Central memory CD4-positive, alpha-beta T cell (primary cell): Measurements from ENCODE around the gene CRHR2.

Experiments
- DNase-seq: peaks from one replicate; pipeline ENCODE4 v3.0.0; 2022

Gene CRHR2

DNA sequence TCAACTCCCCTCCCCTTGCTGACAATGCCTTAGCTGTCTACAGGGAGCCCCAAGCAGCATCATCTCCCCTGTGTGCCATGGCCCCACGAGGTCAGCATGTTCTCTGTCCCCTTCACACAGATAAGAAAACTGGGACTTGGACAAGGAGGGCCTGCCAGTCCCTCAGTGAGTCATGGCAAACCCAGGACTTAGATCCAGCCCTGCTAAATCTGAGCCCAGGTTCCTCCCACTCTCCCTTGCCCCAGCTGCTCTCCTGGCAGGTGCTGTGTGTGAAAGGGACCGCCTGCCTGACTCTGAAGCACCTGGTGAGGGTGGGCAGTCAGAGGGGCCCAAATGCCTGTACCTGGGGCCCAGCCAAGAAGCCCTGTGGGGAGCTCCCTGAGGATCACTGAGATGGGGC is 7.4 kb downstream of the CRHR2 start:
- DNase-seq: no peak

DNA sequence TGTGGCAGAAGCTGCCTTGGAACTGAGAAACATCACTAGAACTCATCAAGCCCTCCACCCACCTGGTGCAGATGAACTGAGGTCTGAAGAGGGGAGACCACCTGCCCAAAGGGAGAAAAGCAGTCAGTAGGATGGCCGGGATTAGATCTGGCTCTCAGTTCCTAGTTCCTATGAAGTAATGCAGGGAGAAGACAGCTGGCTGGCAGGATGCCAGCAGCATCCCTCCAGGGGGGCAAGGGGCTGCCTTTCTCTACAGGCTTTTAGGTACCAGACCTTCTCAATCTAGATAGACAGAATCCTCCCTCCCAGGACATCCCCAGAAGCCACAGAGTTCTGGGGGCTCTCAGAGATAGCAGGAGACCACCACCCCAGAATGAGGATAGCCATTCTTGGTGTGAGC is 7.8 kb downstream of the CRHR2 start:
- DNase-seq: no peak

DNA sequence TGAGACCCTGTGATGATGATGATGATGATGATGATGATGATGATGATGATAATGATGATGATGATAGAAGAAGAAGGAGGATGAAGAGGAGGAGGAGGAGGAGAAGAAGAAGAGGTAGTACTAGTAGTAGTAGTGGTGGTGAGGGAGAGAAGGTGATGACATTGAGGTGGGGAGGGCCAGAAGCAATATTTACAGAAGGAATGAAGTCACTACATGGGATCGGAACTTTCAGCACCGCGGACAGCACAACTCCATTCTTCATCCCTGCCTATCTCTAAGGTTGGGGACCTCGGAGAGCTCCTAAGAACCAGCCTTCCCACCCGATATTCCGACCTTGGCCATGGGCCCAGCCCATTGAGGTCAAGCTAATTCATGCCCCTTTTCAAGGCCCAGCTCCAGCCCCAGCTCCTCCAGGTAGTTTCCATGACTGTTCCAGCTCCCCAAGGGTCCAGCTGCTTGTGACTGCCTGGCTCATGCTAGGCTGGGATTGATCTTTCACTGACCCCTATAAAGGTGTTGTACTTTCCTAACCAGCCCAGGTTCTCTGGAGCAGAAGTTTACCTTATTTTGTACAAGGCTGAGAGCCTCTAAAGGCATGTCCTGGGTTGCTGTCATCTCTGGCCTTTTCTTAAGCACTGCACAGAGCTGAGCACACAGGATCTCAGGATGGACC is 10.3 kb downstream of the CRHR2 start:
- DNase-seq: no peak

DNA sequence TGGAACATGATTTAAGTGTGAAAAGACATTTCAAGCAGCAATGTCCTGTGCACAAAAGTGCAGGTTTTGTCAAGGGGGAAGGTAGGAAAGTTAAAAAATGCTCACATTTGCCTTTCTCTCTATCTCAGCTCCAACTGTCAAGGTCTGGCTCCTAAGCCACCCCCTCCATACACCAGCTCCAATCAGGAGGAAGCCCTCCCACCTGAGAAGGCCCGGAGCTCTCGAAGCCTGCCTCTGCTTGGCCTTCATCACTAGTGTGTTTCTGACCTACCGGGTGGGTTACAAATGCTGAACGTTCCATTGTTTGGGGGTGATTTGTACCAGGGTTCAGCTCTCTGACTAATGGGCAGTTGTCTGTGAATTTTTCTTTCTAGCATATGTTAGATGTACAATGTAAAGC is 14.2 kb downstream of the CRHR2 start:
- no peak for DNase-seq

DNA sequence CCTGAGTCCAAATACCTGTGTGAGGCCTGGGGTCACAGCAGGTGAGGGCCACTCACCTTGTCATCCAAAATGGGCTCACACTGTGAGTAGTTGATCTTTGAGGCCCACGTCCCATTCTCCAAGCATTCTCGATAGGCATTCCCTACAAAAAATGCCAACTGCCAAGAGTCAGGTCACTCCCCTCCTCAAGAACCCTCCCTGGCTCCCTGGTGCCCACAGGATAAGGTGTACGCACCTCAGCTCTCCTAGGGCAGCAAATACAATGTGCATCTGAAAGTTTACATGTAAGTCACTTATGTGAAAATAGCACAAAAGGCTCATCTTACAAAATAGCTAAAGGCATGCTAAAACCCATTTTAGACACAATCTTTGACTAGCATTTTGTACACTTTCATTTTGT is 15.1 kb downstream of the CRHR2 start:
- DNase-seq: no peak

DNA sequence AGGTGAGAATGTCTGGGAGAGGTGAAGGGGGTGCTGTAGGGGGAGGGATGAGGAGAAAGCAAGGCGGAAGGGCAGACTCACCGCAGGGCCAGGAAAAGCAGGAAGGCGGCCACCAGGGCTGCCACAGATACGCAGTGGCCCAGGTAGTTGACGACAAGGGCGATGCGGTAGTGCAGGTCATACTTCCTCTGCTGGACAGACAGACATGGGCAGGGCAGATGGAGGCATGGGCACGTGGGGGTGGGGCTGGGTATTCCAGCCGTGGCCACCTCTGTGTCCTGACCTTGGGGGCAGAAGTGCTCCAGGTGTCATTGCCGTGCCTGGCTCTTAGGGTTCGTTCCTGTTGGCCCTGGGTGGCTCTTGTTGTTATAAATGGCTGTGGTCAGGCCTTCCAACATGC is 16.8 kb downstream of the CRHR2 start:
- DNase-seq: no peak

DNA sequence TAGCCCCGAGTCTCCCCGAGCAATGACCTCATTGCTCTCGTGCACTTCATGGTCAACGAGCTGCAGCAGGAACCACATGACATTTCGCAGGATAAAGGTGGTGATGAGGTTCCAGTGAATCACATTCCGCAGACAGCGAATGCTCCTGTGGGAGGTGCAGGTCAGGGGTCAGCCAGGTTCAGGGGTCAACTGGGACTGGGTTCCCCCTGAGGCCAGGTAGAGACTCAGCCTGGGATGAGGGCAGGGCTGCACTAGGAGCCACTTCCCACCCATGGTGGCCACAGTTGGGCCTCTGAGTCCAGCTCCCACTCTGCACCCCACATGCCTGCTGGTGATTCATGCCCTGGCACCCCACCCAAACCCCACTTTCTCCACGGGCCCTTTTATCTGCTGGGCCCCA is 17.2 kb downstream of the CRHR2 start:
- DNase-seq: no peak

DNA sequence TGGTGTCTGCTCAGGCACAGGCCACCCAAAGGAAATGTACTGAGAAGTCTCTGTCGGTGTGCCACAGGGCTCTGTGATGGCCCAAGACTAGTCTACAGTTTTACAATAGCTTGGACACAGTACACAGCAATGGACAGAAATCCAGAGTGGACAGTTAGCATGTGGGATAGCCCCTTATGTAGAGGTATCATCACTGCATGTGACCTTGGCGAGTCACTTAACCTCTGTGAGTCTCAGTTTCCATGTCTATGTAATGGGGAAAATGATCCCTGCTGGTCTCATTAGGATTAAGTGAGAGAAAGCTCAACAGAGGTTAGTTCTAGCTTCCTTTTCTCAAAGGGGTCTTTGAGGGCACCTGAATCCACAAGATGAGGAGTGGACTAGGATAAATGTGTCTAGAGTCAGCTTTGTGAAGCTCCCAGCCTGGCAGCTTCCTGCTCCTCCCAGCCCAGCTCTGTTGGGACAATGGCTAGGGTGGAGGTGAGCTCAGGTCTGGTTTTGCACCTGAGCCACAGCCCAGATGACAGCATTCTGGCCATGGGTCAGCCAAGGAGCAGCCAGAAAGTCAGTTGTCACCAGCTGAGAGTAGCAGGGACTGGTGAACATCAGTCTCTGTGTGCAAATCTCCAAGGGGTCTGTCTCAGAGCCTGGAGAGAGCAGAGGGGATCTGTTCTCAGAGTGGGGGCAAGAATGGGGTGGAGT is 17.9 kb downstream of the CRHR2 start:
- no peak for DNase-seq

DNA sequence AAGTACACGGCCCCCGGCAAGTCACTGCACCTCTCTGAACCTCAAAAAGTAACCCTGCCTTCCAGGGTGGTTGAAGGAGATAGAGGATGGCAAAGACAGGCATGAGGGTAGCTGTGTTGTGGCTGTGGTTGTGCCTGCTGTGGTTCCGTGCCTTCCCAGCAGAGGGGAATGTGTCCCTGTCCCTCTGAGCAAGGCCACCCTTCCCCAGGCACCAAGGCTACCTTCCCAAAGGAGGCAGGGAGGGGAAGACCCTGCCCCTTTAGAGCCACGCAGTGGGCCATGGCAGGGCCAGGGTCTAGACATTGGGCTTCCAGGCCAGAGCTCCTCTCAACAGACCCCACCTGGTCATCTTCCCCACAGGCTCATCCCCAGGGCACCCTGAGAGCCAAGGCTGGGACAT is 18.8 kb downstream of the CRHR2 start:
- no peak for DNase-seq

DNA sequence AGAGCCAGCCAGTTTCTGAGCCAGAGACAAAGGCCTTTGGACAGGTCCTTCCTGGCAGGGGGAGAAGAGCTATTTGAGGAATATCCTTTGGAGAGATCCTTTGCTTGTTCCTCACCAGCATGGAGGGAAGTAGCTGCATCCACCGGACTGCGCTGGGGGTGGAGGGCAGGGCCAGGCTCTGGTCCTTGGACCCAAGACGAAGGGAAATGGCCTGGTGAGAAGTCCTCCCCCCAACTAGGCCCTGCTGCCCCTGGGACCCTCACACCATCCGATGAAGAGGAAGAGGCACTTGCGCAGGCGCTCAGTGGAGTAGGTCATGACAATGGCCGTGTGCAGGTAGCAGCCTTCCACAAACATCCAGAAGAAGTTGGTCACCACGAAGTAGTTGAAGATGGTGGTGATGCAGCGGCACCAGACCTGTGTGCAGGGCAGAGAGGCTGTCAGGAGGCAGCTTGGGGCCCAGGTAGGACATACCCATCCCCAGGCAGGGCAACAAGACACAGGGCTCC is 19.8 kb downstream of the CRHR2 start:
- no peak for DNase-seq

DNA sequence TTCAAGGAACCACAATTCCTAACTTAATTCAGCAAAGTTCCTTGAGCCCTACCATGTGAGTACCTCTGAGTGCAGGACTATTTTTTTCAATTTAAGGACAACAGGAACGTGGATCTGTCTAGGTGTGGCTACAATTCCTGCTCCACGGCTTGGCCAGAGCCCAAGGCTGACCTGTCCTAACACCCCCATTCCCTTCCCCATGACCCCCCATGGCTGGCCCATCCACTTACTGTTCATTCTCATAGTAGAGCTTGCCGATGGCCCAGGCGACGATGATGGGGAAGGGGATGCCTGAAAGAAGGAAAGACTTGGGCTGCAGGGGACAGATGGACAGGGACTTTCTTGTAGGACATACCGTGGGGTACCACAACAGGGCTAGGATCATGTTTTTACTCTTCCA is 20.3 kb downstream of the CRHR2 start:
- DNase-seq: no peak

DNA sequence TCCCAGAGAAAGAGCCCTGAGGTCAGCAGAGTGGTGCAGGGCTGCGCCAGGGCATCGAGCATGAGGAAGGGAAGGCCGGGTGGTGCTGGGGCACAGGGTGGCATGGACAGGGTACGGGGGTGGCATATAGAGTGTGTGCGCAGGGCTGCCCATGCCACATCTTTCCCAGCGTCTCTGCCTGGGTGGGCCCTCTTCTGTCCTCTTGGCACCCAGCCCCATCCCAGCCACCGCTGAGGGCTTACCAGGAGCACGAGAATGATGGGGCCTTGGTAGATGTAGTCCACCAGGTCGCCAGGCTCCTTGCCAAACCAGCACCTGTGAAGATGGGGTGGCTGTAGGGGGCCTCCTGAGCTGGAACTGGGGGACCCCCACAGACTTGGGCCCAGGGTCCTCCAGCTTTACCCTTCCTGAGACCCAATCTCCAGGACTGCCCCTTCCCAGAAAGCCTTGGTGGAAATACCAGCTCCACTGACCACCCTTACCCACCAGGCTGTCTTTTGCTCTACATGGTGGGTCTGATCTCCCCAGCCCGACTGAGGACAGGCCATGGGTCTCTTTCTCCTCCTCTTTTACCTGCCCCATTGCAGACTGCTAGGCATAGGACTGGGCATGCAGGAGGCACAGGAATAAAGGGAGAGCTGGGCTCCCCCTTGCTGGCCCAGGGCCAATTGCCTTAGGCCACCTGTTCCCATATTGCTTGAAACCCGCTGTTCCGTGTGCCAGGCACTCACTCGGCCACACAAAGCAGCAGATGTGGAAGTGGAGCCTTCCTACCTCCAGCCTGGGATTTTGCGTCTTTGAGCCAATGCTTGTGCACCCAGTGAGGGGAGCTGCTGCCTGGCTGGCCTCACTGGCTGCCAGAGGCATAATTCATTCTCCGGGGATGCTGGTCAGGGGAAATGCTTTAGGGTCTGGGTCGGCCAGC is 21.7 kb downstream of the CRHR2 start:
- DNase-seq: no peak

DNA sequence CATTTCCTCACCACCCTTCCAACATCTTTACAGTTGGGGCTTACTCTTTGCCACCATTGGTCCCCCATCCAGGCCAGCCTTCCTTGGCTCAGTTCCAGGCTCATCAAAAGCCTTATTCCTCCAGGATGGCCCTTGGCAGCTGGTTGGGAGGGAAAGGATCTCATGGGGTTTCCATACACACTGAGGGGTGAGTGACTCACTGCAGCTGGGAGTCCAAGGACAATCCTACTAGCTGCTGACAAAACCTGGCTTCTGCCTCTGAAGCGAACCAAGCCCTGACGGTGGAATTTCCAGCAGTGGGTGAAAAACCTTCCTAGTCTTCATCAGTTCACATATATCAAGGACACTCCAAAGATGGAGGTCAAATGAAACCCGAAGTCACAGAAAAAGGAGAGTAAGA is 22.9 kb downstream of the CRHR2 start:
- DNase-seq: no peak

DNA sequence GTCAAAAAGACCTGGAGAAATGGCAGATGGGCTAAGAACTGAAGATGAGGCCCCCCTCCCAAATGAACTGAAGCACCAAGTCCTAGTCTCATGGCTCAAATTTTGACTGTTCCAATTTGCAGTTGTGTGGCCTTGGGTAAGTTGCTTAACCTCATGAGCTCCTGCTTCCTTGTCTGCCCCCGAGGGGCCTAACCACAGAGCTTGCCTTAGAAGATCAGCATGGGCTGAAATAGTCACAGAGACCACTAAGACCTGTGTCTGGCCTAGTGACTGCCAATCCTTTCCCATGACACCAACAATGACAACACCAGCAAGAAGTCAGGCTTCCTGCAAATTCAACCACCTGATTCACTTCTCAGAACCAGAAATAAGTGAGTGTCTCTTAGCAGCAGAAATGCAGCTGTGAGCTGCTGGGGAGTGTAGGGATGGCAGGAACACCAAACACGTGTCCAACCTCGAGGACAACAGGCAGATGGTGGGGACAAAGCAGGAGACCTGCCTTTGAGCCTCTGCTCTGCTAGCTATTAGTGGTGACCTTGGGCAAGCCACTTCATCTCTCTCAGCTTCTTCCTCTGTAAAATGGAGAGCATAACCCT is 23.7 kb downstream of the CRHR2 start:
- no peak for DNase-seq

DNA sequence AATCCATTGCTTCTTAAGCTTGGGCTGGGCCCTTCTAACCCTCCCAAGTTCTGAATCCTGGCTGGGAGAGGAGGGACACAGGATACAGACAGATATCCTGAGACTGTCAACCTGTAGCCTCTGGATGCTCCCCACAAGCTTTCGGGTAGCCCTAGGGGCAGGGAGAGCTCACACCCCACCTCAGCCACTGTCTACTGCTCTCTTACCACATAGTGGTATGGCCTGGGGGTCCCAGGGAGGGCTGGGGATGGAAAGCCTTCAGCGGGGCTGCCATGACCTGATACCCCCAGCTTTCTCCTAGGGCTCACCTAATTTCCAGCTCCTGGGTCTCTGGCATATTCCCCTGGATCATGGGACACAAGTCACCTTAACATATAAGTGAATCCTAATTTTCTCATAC is 25.1 kb downstream of the CRHR2 start:
- no peak for DNase-seq

DNA sequence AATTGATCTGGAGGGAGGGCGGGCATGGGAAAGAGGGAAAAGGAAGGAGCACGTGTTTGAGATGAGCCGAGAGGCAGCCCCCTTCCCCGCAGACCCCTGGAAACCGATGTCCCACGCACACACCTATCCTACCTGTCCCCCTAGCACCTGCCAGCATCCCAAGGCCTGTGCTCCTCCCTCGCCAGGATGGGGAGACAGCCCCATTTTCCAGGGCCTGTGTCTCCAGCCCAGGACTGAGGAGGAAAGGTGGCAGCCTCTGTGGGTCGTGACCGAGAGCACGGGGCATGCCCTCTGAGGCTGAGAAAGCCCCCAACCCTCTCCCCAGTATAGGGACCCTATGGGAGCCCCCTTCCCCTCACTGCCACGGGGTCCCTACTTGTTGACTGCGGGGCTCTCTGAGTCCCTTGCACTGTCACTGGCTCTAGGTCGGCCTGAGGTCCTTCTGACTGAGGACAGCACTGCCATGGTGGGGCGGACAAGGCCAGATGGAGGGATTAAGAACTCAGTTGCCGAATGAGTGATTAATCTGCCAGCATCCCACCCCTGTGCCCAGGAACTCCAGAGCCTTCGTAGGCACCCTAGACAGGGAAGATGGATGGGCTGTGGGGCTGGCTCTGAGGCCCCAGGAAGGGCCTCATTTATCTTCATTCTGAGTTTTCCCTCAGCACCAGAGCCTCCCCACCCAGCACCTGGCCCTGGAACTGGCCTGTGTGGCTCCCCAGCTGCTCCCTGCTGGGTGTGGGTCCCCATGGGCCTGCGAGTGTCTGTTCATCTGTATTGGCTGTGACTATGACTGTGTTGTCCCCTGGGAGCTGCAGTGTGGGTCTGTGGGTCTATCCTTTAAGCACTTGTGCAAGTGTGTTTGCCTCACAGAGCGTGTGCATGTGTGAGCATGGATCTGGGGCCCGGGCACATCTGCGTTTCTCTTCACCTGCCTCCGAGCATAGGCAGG is 26.0 kb downstream of the CRHR2 start:
- DNase-seq: no peak

DNA sequence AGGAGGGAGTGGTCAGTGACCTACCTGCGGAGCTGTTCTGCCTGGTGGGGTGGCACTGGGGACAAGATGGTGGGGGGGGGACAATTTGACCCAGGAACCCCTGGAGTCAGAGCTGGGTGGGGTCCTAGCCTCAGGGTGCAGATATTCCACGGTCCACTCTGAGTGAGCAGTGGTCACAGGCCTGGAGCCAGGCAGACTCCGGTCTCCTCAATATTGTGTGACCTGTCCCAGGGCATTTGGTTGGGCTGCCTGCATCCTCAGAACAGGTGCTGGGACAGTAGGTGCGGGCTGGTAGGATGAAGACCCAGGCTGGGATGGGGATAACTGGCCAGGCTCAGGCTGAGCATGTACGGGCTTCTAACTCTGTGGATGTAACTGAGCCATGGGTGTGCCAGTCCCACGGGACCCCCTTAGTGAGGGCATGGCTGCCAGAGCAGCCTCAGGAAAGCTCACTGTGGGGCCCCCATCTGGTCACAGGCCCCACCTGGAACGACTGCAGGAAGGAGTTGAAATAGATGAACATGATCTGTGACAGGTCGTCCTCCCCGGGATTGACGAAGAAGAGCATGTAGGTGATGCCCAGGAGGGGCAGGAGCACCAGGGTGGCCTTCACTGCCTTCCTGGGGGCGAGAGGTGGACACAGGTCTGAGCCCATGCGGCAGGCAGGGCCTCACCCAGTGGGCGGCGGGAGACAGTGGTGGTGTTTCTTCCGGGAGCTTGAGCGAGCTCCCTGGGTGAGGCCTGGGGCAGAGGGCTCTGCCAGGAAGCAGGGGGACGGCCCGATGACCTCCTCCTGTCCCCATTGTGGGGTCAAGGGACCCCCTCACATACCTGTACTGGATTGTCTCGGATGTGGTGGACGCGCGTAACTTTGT is 26.9 kb downstream of the CRHR2 start:
- no peak for DNase-seq

DNA sequence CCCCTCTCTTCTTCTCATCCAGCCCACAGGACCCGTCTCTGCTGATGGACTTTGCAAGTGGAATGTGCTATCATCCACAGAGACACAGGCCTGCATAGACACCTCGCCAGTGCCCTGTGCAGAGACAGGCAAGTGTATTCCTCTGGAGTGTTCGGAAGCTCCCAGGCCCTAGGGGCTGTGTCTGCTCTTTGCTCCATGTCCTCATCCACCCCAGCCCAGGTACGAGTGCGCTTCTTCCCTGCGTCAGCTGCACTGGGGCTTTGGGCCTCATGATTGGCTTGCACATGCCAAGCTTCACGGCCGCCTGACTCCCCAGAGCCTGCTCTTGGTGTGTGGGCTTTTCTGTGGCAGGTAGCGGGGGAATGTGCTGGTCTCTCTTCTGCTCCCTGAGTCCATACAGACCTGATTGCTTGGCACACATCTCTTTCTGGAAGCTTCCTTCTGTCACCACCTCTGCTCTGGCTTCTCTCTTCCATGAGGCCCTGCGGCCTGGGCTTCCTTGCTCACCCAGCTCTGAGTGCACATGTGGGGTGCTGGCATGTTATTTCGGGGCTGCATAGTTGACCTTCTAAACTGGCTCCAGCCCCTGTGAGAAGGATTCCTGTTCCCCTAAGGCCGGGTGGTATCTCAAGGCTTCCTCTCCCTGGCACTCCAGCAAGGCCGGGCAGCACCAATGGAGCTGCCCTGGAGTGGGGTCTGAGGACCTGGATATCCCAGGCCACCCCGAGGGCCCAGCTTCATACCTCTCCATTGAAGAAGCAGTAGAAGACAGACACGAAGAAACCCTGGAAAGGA is 27.8 kb downstream of the CRHR2 start:
- DNase-seq: no peak

DNA sequence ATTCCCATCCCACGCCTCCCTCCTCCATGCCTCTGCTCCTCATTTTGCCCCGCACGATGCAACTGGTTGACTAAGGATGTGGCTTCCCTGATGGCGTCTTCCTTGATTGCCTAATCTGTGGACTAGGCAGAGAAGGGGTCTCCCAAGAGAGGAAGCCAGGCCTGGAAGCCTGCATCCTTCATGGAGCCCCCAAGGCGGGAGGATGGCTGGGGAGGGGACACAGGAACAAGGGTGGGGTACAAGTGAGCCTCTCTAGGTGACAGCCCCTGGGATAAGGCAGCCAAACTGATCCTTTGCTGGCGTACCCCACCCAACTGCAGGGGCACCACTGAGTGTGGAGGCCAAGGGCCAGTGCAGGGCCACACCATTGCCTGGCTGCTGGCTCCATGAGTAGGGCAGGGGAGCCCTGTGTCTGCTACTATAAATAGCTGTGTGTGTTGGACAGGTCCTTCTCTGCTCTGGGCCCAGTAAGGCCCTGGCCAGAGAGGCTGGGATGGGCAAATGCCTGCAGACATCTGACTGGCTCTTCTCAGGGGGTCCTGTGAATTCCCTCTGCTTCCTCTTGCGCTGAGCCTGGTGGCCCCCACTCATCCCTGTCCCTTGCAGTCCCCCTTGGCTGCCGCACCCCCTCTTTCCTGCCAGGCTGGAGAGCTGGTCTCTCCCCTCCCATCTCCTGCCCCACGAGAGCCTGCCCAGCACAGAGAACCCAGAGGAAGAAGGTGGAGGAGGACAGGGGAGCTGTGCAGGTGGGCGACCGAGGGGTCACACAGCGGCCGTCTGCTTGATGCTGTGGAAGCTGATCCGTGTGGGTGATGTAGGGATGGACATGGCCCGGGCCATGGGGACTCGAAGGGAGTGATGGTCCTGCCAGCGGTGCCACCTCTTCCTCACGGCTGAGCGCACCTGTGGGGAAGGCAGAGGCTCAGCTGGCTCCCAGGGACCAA is 29.3 kb downstream of the CRHR2 start:
- DNase-seq: no peak
